ENCODE measurements around the gene CCDC43.

Gene CCDC43

GRCh38 chr17:44653954-44654353 lies 35.6 kb downstream of the CCDC43 start:
- ChIA-PET CTCF (interaction anchor here (1.1 to 4.6 kb wide), 4 partner anchors 16 to 121 kb away, joined by 4 to 21 read pairs (median 10); no protein-coding TSS in a partner anchor), POLR2A (no interaction called here)
- H3K4me3 ChIP-seq (ENCODE audit: low read depth, low read length), result no peak overlapping the region
- no peak for DNase-seq (ENCODE audit: low read depth, low spot score)
- no peak for TF ChIP-seq CTCF (IDR thresholded peaks at IDR 0.05; ENCODE audit: insufficient read depth, low read length, missing control alignments)

GRCh38 chr17:44653384-44653783 lies 36.2 kb downstream of the CCDC43 start:
- H3K4me3 ChIP-seq (ENCODE audit: low read depth, low read length), result no peak overlapping the region
- TF ChIP-seq CTCF (IDR thresholded peaks at IDR 0.05; ENCODE audit: insufficient read depth, low read length, missing control alignments), result no peak
- CTCF ChIA-PET, result interaction anchor here (1.1 to 2.6 kb wide), 3 partner anchors 16 to 120 kb away, joined by 4 to 10 read pairs (median 9); no protein-coding TSS in a partner anchor
- POLR2A ChIA-PET, result no interaction called here
- no peak for DNase-seq (ENCODE audit: low read depth, low spot score)

- ChIA-PET POLR2A (no interaction called here), CTCF (interaction anchor here (1.1 kb wide), 1 partner anchor 20 kb away, joined by 4 read pairs; no protein-coding TSS in a partner anchor)
- no peak overlapping the region for H3K4me3 ChIP-seq (ENCODE audit: low read depth, low read length)
- no peak for DNase-seq (ENCODE audit: low read depth, low spot score)
- TF ChIP-seq CTCF (IDR thresholded peaks at IDR 0.05; ENCODE audit: insufficient read depth, low read length, missing control alignments), result no peak
Measured at GRCh38 chr17:44652727-44653126, 36.8 kb downstream of the CCDC43 start.

- ChIA-PET CTCF (interaction anchor here (1.0 kb wide), 1 partner anchor 117 kb away, joined by 3 read pairs; no protein-coding TSS in a partner anchor), POLR2A (no interaction called here)
- no peak for DNase-seq (ENCODE audit: low read depth, low spot score)
- no peak for TF ChIP-seq CTCF (IDR thresholded peaks at IDR 0.05; ENCODE audit: insufficient read depth, low read length, missing control alignments)
- H3K4me3 ChIP-seq (ENCODE audit: low read depth, low read length), result no peak overlapping the region
Measured at GRCh38 chr17:44651228-44651627, 38.3 kb downstream of the CCDC43 start.

GRCh38 chr17:44648963-44649362 lies 40.6 kb downstream of the CCDC43 start:
- CTCF ChIA-PET, result interaction anchor here (0.8 to 1.1 kb wide), 2 partner anchors 12 to 116 kb away, joined by 3 read pairs; no protein-coding TSS in a partner anchor
- no peak for TF ChIP-seq CTCF (IDR thresholded peaks at IDR 0.05; ENCODE audit: insufficient read depth, low read length, missing control alignments)
- DNase-seq (ENCODE audit: low read depth, low spot score), result no peak
- H3K4me3 ChIP-seq (ENCODE audit: low read depth, low read length), result no peak overlapping the region
- POLR2A ChIA-PET, result interaction anchor here (0.6 kb wide), 1 partner anchor 46 kb away, joined by 3 read pairs; no protein-coding TSS in a partner anchor

- no peak for DNase-seq (ENCODE audit: low read depth, low spot score)
- no peak for TF ChIP-seq CTCF (IDR thresholded peaks at IDR 0.05; ENCODE audit: insufficient read depth, low read length, missing control alignments)
- H3K4me3 ChIP-seq (ENCODE audit: low read depth, low read length), result no peak overlapping the region
- POLR2A ChIA-PET, result no interaction called here
- CTCF ChIA-PET, result interaction anchor here (0.6 to 2.2 kb wide), 4 partner anchors 10 to 287 kb away, joined by 3 to 9 read pairs (median 4); no protein-coding TSS in a partner anchor
Measured at GRCh38 chr17:44647736-44648135, 41.8 kb downstream of the CCDC43 start.

Data from AG04449 (cell line).